OCI-LY1 (cell line): ENCODE data around the gene DGKB.

Experiments
- H2AFZ ChIP-seq: fragments of 200-600 bp; sonication (generic), shearing (Covaris generic); 2 replicates; pipeline ENCODE4 v1.6.0; 2014; ENCODE audit warnings: antibody characterized with exemption, mild to moderate bottlenecking, low read length
- H3F3A ChIP-seq: fragments of 200-600 bp; sonication (generic), shearing (Covaris generic); 2 replicates; pipeline ENCODE4 v1.6.0; 2014; ENCODE audit warnings: mild to moderate bottlenecking, antibody characterized with exemption, low read length, moderate library complexity; ENCODE audit not compliant: insufficient read depth
- H3K27ac ChIP-seq: fragments of 200-600 bp; sonication (generic); 2 replicates; pipeline ENCODE4 v1.5.1; 2014; ENCODE audit warnings: low read length, mixed run types, mild to moderate bottlenecking, low read depth; ENCODE audit not compliant: poor library complexity, severe bottlenecking
- H3K27me3 ChIP-seq: fragments of 200-600 bp; sonication (generic); 2 replicates; pipeline ENCODE4 v1.6.0; 2014; ENCODE audit warnings: antibody characterized with exemption, mild to moderate bottlenecking, low read length, moderate library complexity; ENCODE audit not compliant: insufficient read depth
- H3K36me3 ChIP-seq: fragments of 200-600 bp; sonication (generic); 2 replicates; pipeline ENCODE4 v1.6.1; 2014; ENCODE audit warnings: mild to moderate bottlenecking, antibody characterized with exemption, low read length, moderate library complexity, mixed read lengths; ENCODE audit not compliant: insufficient read depth
- H3K4me1 ChIP-seq: fragments of 200-600 bp; sonication (generic); 2 replicates; pipeline ENCODE4 v1.5.1; 2014; ENCODE audit warnings: mild to moderate bottlenecking, low read length, moderate library complexity; ENCODE audit not compliant: insufficient read depth, severe bottlenecking
- H3K4me2 ChIP-seq: fragments of 200-600 bp; sonication (generic), shearing (Covaris generic); 2 replicates; pipeline ENCODE4 v1.6.1; 2014; ENCODE audit warnings: low read length
- H3K4me3 ChIP-seq: fragments of 200-600 bp; sonication (generic); 2 replicates; pipeline ENCODE4 v1.5.1; 2014; ENCODE audit warnings: low read length, low read depth, mild to moderate bottlenecking, mixed read lengths; ENCODE audit not compliant: poor library complexity, severe bottlenecking
- H3K79me2 ChIP-seq: fragments of 200-600 bp; shearing (Covaris generic); 2 replicates; pipeline ENCODE4 v1.6.1; 2016; ENCODE audit warnings: mixed run types, low read length, mixed read lengths; ENCODE audit not compliant: insufficient read depth
- H3K9ac ChIP-seq: fragments of 200-600 bp; sonication (generic), shearing (Covaris generic); 2 replicates; pipeline ENCODE4 v1.6.1; 2014; ENCODE audit warnings: mild to moderate bottlenecking, low read length, mixed read lengths
- H3K9me2 ChIP-seq: fragments of 200-600 bp; sonication (generic), shearing (Covaris generic); 2 replicates; pipeline ENCODE4 v1.6.1; 2014; ENCODE audit warnings: low read depth, mild to moderate bottlenecking, low read length, mixed read lengths
- H3K9me3 ChIP-seq: fragments of 200-600 bp; shearing (Covaris generic); 2 replicates; pipeline ENCODE4 v1.6.1; 2014; ENCODE audit warnings: low read length, mixed read lengths
- H4K20me1 ChIP-seq: fragments of 200-600 bp; sonication (generic), shearing (Covaris generic); 2 replicates; pipeline ENCODE4 v1.6.0; 2016; ENCODE audit warnings: mild to moderate bottlenecking, low read length; ENCODE audit not compliant: insufficient read depth
- CTCF ChIP-seq: fragments of 200-600 bp; sonication (generic), shearing (Covaris generic); IDR thresholded peaks from 2 replicates; pipeline ENCODE4 v1.5.1; 2017; ENCODE audit warnings: mild to moderate bottlenecking, antibody characterized with exemption, low read length, moderate library complexity, mixed read lengths
- EZH2 ChIP-seq: fragments of 200-600 bp; sonication (generic), shearing (Covaris generic); IDR thresholded peaks from 2 replicates; pipeline ENCODE4 v1.8.0; 2017; ENCODE audit warnings: borderline replicate concordance, mixed run types, mild to moderate bottlenecking, antibody characterized with exemption, low read length, moderate library complexity, mixed read lengths

The DGKB gene

GRCh38 chr7:14738086-14738485 is 164.5 kb downstream of the DGKB start:
- no peaks in the 10 kb centered on the region for H3K9me3 ChIP-seq
- H3K36me3 ChIP-seq: no peaks in the 10 kb centered on the region
- H3K9ac ChIP-seq: no peak overlapping the region
- peaks cover 6% of the 10 kb centered on the region for H3K4me1 ChIP-seq
- no peak overlapping the region for H3K4me2 ChIP-seq
- TF ChIP-seq CTCF (no peak), EZH2 (no peak)
- H3K27me3 ChIP-seq: no peaks in the 10 kb centered on the region
- H3K9me2 ChIP-seq: no peaks in the 10 kb centered on the region
- H3K79me2 ChIP-seq: no peaks in the 10 kb centered on the region
- H3K27ac ChIP-seq: no peak overlapping the region
- H4K20me1 ChIP-seq: no peaks in the 10 kb centered on the region
- no peak overlapping the region for H3K4me3 ChIP-seq
- H3F3A ChIP-seq: no peaks in the 10 kb centered on the region
- H2AFZ ChIP-seq: no peak overlapping the region

- no peaks in the 10 kb centered on the region for H3K79me2 ChIP-seq
- H4K20me1 ChIP-seq: no peaks in the 10 kb centered on the region
- H2AFZ ChIP-seq: no peak overlapping the region
- H3K36me3 ChIP-seq: no peaks in the 10 kb centered on the region
- H3K9me3 ChIP-seq: no peaks in the 10 kb centered on the region
- peaks cover 6% of the 10 kb centered on the region for H3K4me1 ChIP-seq
- H3K9ac ChIP-seq: no peak overlapping the region
- H3K4me2 ChIP-seq: no peak overlapping the region
- no peaks in the 10 kb centered on the region for H3F3A ChIP-seq
- no peak overlapping the region for H3K4me3 ChIP-seq
- H3K27me3 ChIP-seq: no peaks in the 10 kb centered on the region
- no peaks in the 10 kb centered on the region for H3K9me2 ChIP-seq
- H3K27ac ChIP-seq: no peak overlapping the region
- TF ChIP-seq EZH2 (no peak), CTCF (peak; percentile 41)
Observed at GRCh38 chr7:14734839-14735321, 167.7 kb downstream of the DGKB start.

- H3K27ac ChIP-seq: no peak overlapping the region
- H3K4me3 ChIP-seq: no peak overlapping the region
- no peak for TF ChIP-seq CTCF
- no peak for TF ChIP-seq EZH2
Observed at GRCh38 chr7:14720785-14721184, 181.8 kb downstream of the DGKB start.

More at GRCh38 chr7:14720785-14721184, 181.8 kb downstream of the DGKB start:
- Histone ChIP-seq H3K9me3 (no peaks in the 10 kb centered on the region), H3K4me1 (no peaks in the 10 kb centered on the region), H3K9ac (no peak overlapping the region), H3K36me3 (no peaks in the 10 kb centered on the region), H3K27me3 (no peaks in the 10 kb centered on the region), H3K4me2 (no peak overlapping the region), H4K20me1 (no peaks in the 10 kb centered on the region), H3K79me2 (no peaks in the 10 kb centered on the region), H3F3A (no peaks in the 10 kb centered on the region), H2AFZ (no peak overlapping the region), H3K9me2 (no peaks in the 10 kb centered on the region)
